ENCODE data around the gene MAN2C1.
A peak's percentile ranks its signal among the peaks of the same experiment; 100 is the strongest.
"Not testable (repeated sequence)": the region's sequence is repeated elsewhere in the genome, so short reads cannot be mapped to it uniquely, and the experiment has no call there.

MAN2C1 gene

DNA sequence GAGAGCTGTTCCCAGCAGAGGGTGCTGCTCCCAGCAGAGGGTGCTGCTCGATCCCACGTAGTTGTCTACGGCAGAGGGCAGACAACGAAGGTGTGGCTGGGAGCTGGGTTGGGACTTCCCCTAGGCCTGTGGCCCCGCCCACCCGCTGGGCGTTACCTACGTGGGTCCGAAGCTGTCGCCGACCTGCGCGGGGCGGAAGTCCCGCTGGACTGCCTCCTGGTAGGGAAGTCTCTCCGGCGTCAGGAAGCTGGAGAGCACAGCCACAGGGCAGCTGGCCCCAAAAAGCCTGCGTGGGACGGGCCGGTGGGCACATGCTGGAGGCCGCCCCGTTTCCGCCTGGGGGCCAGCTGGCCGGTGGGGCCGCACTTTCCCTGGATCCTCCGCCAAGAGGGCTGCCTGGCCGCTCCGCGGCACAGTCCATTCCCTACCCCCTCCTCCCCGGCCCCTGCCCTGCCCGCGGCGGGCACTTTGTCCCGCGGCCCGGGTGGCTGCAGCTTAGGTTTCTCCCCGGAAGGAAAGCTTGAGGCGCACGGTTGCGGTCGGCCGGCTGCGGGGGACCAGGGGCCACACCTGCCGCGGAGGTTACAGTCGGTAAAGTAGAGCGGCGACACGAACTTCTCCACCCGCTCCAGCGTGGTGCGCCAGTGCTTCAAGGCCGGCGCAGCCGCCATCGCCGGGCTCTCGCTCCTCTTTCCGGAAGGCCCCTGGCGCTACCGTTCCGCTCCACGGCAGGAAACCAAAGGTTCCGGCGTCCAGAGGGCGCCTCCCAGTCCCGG is at the start of gene MAN2C1:
MAN2C1 (minus strand) TSS at position 695 of the 776 bp plus-strand sequence; CDS start at position 671, 24 bp downstream.
- peak; percentile 97 for DNase-seq

DNA sequence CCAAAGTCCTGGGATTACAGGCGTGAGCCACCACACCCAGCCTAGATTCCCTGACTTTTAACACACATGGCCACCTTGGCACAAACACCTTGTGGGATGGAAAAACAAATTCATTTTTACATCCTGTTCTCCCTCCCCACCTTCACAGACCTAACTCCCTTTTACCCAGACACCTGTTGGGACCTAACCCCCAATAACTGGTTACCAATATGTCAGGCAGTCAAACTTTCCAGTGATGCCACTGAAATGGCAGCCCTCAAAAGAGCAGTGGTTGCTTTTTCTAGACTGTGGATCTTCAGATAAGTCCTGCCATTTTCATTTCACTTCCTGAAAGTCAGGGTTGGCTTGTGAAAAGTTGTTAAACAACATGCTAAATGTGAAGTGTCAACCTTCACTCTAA is 48.2 kb upstream of the MAN2C1 start:
- peak; percentile 8 for DNase-seq

DNA sequence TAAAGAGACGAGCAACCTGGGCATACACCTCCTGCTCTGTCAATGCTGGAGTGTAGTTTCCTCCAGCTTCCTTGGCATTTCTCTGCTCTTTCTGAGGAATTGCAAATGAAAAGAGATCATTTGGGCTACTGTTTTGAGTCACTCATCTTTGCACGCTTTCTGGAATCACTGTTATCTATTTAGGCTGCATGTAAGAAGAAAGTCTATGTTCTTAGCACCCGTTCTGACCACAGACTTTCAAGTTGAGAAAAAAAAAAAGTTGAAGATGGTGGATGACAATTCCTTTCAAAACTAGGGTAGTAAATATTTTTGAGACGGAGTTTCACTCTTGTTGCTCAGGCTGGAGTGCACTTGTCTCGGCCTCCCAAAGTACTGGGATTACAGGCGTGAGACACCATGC is 41.8 kb upstream of the MAN2C1 start:
- DNase-seq = no peak

DNA sequence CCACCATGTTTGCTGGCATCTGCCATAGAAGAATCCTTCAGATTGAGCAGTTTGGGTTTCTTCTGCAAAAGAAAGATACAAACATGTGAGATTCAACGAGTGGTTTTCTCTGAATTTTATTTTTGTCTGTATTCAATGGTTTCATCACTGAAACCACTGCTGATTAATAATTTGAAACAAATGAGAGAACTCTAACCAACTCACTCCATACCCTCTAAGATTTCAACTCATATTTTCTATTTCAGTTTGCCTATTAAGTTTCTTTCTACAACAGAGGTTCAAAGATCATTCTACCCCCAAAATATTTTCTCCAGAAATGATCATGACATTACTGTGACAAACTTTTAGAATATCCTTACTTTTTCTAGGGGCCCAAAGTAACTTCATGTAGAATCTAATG is 38.7 kb upstream of the MAN2C1 start:
- no peak for DNase-seq

DNA sequence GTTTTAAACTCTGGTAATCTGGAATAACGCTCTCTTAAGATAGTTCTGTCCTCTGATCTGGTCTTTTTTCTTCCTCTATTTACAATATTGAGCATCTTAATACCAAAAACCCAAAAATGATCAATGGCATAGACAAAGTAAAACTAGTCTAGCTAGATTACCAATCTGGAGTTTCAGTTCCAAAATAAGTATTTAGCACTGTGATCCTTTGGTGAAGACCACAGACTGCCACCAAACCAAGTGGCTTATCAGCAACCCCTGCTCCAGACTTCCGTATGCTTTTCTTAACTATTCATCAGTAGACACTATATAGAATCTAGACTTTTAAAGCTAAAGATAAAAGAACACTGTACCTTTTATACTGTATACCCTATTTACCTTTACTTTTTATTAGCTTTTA is 35.5 kb upstream of the MAN2C1 start:
- no peak for DNase-seq

DNA sequence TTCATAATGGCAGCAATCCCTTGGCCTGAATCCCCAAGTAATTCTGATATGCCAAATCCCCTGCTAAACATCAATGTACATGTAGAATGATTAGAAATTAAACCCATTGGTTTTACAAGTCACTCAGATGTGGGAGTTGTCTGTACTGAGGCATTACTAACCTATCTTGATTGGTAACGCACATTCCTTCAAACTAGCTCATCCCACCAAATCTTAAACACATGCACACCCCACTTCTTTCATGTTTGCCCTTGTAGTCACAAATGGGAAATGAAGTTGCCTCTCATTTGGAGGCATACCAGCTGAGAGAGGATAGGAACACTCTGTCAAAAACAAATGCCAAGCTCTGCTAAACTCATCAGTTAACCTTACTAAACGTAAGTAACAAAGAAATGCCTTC is 29.1 kb upstream of the MAN2C1 start:
- DNase-seq = no peak

DNA sequence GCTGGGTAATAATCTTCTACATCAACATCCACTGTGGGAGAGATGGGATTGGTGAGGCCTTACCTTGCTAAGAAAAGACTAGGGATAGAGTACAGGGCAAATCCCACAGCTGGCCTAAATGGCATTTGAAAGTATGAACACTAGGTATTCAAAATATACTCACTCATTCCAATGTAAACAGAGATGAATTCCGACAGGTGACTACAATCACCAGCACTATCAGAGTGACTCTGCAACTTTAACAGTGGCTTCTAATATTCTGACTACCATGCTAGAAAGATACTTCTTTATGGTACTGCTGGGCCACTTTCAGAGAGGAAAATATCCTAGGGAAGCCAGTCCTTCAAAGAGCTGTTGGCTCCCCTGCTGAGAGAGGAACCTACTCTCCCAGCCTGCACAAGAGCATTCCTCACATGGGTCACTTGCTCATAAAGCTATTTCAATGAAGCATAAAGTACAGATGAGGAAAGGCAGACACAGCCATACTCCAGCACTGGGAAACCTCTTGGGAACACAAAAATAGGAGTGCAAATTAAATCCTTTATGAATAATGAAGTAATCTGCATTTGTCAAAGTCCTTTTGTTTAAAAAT is 21.5 kb upstream of the MAN2C1 start:
- no peak for DNase-seq

DNA sequence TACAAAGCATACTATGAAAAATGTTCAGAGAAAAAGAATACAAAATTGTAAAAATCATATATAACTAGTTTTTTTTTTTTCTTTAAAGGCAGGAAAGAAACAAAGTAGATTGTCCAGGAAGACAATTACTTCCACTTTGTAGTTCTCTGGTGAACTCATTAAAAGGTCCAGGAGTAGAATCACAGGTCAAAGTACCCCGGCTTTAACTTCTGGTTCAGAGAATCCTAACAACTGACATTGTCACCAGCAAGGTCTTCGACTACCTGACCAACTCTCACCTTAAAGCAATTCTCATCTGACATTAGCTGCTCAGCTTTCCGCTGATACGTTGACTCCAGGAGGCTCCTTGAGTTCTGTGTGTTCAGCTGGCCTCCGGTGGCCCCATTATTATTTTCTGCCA is 15.6 kb upstream of the MAN2C1 start:
- DNase-seq = not testable (repeated sequence)

DNA sequence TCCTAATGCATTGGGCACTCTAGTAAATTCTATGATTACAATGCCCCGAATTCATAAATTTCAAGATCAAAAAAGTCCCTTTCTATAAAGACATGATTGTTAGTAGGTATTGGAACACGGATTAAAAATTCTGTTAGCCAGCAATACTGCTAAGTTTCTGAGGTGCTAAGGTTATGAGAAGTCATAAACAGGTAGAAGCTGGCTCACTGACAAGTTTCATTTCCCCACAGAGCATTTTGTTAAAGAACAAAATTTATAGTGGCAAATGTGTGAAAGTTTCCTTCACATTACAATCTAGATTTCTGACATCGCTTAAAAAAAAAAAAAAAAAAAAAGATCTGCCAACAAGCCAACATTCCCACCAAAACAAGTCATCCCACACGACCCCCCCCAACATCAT is 12.4 kb upstream of the MAN2C1 start:
- no peak for DNase-seq

DNA sequence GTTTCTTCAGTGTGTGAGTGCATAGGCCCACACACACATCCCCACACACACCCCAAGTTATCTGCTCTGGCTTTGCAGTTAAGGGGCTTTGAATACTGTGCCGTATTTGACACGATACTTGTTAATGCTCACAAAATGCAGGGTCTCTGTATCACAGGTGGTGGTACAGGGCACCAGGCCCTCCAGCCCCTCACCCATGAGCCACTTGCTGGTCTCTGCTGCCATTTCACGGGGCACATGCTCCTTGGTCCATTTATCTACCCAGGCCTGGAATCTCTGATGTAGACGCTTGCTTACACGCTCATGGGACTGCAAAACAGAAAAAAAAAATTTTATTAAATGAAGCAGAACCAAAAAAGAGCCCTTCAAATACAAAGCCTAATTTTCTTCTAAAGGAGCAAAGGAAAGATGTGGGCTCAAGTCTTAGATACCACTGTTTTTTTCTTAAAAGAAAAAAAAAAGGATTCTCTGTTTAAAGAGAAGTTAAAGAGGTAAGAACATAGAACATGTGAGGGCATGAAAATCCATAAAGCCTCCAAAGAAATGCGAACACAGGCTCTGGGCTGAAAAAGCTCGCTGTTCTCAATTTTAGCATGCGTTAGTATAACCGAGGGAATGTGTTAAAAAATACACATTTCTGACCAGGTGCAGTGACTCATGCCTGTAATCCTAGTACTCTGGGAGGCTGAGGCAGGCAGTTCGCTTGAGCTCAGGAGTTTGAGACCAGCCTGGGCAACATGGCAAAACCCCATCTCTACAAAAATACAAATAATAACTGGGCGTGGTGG is 3.7 kb upstream of the MAN2C1 start:
- DNase-seq = no peak

DNA sequence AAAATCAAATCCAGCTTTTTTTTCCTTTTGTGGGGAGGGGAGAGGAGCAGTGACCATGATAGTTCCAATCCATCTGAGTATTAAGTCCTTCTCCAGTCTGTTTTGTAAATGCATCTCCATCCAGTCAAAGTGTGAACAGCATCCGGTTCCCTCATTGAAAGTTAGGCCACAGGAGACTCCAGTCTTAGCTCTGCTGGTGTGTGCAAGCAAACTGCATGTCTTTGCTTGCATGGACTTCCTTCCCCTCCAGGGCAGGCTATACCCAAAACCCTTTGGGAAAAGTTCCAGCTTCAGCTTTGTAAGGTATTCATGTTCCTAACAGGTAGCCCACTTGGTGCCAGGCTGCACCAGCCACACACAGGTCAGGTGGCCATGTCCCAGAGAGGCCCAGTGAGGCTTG is 3.1 kb upstream of the MAN2C1 start:
- DNase-seq = no peak

DNA sequence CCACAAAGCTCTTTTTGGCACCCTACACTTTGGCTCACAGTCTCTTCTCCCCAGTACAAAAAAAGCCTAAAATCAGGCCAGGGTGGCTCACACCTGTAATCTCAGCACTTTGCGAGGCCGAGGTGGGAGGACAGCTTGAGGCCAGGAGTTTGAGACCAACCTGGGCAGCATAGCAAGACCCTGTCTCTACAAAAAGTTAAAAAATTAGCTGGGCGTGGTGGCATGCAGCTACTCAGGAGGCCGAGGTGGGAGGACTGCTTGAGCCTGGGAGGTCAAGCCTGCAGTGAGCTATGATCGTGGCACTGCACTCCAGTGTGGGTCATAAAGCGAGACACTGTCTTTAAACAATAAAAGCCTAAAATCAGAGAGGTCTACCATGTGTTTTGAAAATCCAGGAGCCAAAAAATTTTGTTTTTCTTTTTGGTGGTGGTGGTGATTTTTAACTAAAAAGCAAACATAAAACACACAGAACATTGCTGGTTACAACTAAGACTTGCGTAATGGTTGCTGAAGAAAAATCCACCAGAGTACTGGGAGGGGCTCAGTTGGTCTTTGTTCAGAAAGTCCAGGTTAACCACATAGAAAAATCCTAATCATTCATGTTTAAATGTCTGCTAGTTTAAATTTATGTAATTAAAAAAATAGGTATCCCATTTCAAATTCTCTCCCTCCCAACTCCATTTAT is 1.6 kb upstream of the MAN2C1 start:
- DNase-seq = no peak

DNA sequence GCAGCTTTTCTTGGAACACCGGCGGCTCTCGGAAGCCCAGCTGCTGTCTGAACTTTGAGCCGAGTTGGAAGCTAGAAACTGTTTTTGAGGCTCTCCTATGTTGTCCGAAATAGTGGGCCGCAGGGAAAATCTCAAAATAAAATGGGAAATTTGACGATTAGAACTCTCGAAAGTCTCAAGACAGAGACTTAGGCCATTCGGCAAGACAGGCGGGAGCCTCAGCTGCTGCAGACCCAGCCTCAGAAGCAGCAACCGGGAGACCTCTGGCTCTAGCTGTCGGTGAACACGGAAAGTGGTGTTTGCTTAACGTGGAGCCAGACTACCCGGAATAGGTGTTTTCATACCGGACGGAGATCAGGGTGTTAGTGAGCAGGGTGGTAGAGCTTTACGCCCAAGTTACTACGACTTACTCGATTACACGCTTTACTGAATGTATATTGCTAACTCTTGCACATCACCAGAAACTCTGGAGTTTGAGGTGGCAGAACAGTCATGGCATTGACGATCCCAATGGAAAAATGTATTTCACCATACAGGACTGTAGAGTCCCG is 357 bp upstream of the MAN2C1 start:
- DNase-seq = no peak

DNA sequence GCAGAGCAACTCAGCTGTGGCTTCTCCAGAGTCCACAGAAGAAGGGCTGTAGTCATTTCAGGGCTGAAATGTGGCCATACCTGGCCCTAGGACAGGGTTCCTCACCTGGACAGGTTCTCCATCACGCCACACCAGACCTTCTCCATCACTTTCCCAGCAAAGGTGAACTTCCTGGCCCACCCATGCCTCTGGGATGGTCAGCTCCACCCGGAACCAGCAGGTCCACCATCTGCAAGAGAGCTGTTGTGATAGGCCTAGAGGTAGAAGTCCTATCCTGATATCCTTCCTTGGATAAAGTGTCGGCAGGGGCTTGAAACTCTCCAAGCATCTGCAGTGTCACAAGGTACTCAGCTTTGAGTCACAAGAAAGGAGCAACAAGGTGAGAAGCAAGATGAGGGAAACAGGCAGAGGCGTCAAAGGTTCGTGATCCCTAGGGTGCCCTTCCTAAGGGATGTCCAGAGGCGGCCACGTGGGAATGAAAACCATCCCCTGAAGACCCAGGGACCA is 948 bp downstream of the MAN2C1 start:
- no peak for DNase-seq

DNA sequence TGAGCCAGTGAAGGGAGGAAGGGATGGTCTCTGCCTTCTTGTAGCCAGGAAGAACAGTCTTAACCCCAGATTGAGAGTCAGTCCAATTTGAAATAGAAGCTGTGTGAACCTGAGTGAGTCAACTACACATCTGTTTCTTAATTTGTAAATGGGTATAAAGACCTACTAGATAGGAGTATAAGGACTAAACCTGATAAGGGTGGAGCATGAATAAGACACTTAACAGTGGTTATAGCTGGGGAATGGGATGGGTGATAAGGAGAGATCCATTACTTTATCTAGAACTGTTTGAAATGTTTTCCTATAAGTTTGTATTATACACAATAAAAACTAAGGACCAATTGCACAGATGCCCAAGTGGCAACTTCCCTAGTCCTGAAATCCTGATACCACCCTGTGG is 1.4 kb downstream of the MAN2C1 start:
- no peak for DNase-seq

DNA sequence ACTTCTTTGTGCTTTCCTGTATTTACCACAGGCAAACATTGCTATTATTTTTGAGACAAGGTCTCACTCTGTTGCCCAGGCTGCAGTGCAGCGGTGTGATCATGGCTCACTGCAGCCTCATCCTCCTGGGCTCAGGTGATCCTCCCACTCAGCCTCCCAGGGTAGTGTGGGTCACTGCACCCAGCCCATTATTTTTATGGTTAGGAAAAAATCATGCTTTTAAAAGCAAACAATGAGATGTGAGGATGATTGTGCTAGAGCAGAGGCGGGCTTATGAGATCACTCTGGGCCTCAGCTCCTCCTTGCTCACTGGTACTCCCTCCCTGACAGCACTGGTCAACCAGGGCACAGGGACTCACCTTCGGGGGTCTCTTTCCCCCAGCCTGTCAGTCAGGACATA is 2.2 kb downstream of the MAN2C1 start:
- no peak for DNase-seq

DNA sequence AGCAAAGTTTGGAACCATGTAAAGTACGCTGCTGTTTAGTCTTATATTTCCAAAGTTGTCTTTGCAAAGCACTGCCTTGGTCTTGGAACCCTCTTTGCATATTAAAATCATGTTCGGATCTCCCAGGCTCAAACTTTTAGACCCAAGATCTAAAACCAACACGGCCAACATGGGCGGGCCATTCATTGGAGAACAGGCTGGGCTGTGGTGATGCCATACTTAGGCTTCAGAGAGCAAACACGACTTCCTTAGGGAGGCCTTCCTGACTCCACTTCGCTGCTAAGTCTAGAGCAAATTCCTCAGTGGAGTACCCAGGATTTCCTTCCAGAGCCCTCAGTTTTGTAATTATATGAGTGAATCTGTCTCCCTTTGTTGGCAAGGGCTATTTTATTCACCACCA is 3.5 kb downstream of the MAN2C1 start:
- DNase-seq = no peak

DNA sequence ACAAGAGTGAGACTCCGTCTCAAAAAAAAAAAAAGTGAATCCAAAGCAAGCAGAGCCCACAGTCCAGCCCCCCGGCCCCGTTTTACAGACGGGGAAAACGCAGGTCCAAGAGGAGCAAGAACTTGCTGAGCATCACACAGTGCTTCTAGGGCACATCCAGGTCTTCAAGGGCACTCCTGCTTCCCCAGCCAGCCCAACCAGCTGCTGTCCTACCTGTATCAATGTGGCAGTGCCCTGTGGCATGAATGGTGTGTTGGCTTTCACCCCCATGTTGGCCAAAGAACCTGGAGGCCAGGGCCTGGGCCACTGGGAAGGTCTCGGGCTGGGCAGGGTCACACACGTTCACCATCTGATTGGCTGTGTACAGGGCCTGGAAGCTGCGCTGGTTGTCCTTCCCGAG is 4.6 kb downstream of the MAN2C1 start:
- no peak for DNase-seq

DNA sequence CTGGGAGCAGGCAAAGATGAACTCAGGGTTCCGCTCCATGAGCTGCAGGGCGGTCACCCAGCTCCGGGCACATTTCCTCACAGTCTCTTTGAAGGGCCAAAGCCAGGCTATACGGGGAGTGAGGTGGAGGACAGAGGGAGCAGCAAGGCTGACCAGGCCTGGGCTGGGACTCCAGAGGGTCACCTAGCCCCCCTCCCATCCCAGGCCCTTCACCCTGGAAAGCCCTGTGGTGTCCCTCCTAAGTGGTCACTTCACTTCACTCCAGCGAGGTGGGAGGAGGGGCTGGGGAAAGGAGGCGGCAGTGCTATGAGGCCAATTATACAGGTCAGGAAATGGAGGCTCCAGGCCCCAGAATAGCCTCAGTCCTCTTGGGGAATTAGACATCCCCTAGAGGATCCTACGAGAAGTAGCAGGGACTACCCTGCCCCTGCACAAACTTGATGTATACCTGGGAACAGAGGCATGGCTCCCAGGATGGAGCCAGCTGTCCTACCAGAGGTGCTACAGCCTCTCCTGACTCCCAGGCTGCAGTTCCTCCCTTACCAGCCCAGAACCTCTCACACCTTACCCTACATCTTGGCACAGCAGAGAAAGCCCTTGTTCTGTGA is 5.7 kb downstream of the MAN2C1 start:
- no peak for DNase-seq

DNA sequence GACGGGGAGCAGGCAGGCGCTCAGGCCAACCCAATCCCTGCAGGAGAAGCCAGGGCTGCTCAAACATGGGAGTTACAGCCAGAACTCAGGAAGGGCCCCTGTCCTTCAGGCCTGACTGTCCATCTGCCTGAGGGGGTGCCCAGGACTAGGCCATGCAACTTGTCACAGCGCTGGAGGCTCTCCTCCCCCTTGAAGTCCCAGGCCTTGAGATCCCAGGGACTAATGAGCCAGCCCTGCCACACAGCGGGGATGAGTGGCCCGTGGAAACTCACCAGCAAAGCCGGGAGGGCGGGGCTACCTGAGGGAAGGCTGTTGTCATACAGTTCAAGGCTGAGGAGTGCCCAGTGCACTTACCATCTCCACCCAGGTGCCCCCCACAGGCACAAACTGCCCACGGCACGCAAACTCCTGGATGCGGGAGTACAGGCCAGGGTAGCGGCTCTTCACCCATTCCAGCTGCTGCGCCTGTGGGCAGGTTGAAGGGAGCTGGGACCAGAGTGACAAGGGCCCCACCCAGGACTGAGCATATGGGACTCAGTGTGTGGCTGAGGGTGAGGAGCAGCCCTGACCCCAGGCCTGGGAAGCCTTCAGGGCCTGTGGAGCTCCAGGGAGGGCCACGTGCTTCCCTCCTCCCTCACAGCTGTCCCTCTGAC is 6.3 kb downstream of the MAN2C1 start:
- no peak for DNase-seq

DNA sequence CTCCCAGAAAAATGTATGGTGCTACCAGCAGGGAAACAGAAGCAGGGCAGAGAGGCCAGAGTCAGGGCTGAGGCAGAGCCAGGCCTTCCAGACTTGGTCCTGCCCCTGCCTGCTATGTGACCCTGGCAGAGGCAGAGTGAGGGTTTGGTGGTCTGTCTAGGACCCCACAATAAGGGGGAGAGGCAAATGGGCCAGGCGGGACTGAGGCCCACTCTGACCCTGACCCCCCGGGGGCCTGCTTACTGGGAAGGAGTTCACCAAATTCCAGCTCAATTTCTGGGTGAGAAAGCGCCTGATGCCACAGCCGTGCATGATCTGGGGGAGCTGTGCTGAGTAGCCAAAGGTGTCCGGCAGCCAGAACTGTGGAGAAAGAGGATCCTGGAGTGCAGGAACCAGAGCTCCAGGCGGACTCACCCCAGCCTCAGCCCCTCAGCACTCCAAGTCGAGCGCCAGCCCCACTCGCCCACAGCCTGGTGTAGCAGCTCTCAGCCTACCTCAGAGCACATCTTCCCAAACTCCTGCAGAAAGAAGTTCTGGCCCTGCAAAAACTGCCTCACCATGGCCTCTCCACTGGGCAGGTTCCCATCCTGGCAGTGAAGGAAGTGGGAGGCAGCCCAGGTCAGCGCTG is 6.9 kb downstream of the MAN2C1 start:
- no peak for DNase-seq

Data from MV-4-11 (cell line).